GM21825 (cell line): ENCODE data around the gene FASTKD2.

Experiments
- ATAC-seq: cut with Tn5 transposase; IDR thresholded peaks from one replicate; pipeline ENCODE4 v1.9.1; 2021; ENCODE audit warnings: mild to moderate bottlenecking, moderate library complexity; ENCODE audit not compliant: unreplicated experiment

The FASTKD2 gene

GRCh38 chr2:206836722-206837121, 71.3 kb downstream of the FASTKD2 start:
- no peak for ATAC-seq

- ATAC-seq = no peak
These were observed 72.4 kb downstream of the FASTKD2 start for GRCh38 chr2:206837775-206838174.

- no peak for ATAC-seq
These were observed 73.3 kb downstream of the FASTKD2 start for GRCh38 chr2:206838690-206839089.

DNA sequence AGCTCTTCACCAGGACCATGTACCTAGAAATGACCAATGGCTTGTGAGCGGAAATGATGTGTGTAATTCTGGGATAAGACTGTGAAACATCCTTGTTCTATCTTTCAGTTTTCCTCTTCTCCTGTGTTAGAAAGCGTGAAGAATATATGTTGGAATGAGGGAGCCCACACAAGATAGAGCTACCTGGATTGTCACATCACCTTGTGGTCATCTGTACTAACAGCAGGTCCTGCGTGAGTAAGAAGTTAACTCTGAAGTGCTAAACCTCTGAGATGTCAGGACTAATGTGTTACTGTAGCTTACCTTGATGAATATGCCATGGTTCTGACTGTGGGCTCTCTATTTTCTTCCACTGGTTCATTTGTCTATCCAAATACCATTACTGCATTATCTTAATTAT, 75.6 kb downstream of the FASTKD2 start:
- ATAC-seq = no peak
